GM12892 (cell line): Measurements from ENCODE around the gene LRRC23.

Source experiments
- POLR2A ChIP-seq: IDR thresholded peaks from 2 replicates; pipeline ENCODE4 v1.6.1; 2011; ENCODE audit warnings: low read depth, low read length, control low read depth
- POLR2AphosphoS5 ChIP-seq: IDR thresholded peaks from 2 replicates; pipeline ENCODE4 v1.6.1; 2011; ENCODE audit warnings: low read depth, low read length, control low read depth

- TF ChIP-seq POLR2AphosphoS5: no peak
- TF ChIP-seq POLR2A: no peak
Observed at GRCh38 chr12:6917491-6918231, 13.0 kb downstream of the LRRC23 start.
